PC-3 (cell line): ENCODE data around the gene CUEDC1.

Source experiments
- CTCF ChIP-seq: fragments of 300-600 bp; sonication (generic); conservative IDR thresholded peaks from 2 replicates; pipeline ENCODE4 v1.5.1; 2017; ENCODE audit warnings: antibody characterized with exemption, low read depth, mild to moderate bottlenecking, low read length
- EZH2phosphoT487 ChIP-seq: fragments of 300-600 bp; sonication (generic); IDR thresholded peaks from 2 replicates; pipeline ENCODE4 v1.6.1; 2018; ENCODE audit warnings: mild to moderate bottlenecking, antibody characterized with exemption, low read length, borderline replicate concordance

- TF ChIP-seq CTCF = peak; percentile 90
- TF ChIP-seq EZH2phosphoT487 = no peak
Measured at GRCh38 chr17:57995076-57995956, 40.1 kb upstream of the CUEDC1 start.
